ENCODE measurements around the gene PLEKHA8.

Gene PLEKHA8

DNA sequence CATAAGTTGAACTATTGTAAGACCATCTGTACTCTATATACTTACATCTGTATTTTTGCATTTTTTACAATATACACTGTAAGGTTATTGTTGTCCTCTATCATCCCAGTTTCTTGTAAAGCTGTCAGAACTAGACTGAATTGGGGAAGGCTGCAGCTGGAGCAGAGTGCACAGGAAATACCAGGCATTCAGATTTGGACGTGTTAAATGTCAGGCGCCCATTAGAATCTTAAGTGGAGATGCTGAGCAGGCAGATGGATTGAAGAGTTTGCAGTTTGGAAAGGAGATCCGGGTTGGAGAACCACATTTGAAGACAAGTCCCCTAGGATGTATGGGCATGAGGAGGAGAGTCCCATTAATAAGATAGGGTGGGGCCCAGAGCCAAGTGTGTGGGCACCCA, 147.0 kb downstream of the PLEKHA8 start:
- no peak for TF ChIP-seq GATA3 (IDR thresholded peaks at IDR 0.05; ENCODE audit: low read depth, low read length)
- no peak for TF ChIP-seq GATA2 (IDR thresholded peaks at IDR 0.05; ENCODE audit: low read depth, low read length)

- no peak for TF ChIP-seq GATA2 (IDR thresholded peaks at IDR 0.05; ENCODE audit: low read depth, low read length)
- no peak for TF ChIP-seq GATA3 (IDR thresholded peaks at IDR 0.05; ENCODE audit: low read depth, low read length)
Measured at GRCh38 chr7:30175636-30176147, 147.5 kb downstream of the PLEKHA8 start.

DNA sequence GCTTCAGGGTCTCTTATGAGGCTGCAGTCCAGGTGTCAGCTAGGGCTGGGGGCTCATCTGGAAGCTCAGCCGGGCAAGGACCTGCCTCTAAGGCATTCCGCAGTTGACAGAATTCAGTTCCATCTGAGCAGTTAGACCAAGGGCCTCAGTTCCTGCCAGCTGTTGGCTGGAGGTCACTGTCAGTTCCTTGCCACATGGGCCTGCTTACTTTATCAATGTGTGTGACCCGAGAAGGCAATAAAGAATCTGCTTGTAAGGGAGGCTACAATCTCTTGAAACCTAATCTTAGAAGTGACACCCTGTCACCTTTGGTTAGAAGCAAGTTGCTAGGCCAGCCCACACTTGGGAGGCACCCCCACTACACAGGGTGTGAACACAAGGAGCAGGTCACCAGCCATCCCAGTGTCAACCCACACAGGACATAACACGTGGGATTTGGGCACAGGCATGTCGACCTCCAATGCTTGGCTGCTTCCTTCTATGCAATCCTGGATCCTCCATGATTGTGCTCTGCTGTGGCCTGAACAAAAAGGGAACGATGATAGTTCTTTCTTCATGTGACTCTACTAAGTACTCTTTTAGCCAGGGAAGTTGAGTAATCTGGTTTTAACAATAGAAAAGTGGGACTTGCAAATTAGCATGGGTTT, 148.4 kb downstream of the PLEKHA8 start:
- no peak for TF ChIP-seq GATA2 (IDR thresholded peaks at IDR 0.05; ENCODE audit: low read depth, low read length)
- TF ChIP-seq GATA3 (IDR thresholded peaks at IDR 0.05; ENCODE audit: low read depth, low read length) = no peak

- TF ChIP-seq GATA3 (IDR thresholded peaks at IDR 0.05; ENCODE audit: low read depth, low read length) = no peak
- TF ChIP-seq GATA2 (IDR thresholded peaks at IDR 0.05; ENCODE audit: low read depth, low read length) = no peak
Measured at GRCh38 chr7:30177186-30177585, 149.0 kb downstream of the PLEKHA8 start.

- TF ChIP-seq GATA2 (IDR thresholded peaks at IDR 0.05; ENCODE audit: low read depth, low read length) (no peak), GATA3 (IDR thresholded peaks at IDR 0.05; ENCODE audit: low read depth, low read length) (no peak)
Measured at GRCh38 chr7:30177965-30178364, 149.8 kb downstream of the PLEKHA8 start.

GRCh38 chr7:30178748-30179436, 150.7 kb downstream of the PLEKHA8 start:
- TF ChIP-seq GATA2 (IDR thresholded peaks at IDR 0.05; ENCODE audit: low read depth, low read length) (no peak), GATA3 (IDR thresholded peaks at IDR 0.05; ENCODE audit: low read depth, low read length) (no peak)
